Mesendoderm (in vitro differentiated cells): ENCODE results near the gene MYL12B.

Experiments used
- DNase-seq: peaks from one replicate; pipeline ENCODE4 v3.0.0; 2013
- H2AK5ac ChIP-seq: 2 replicates; pipeline ENCODE4 v1.6.1; 2013; ENCODE audit warnings: low read length, inconsistent platforms
- H2BK120ac ChIP-seq: 2 replicates; pipeline ENCODE4 v1.6.1; 2013; ENCODE audit warnings: low read depth, mild to moderate bottlenecking, low read length, moderate library complexity, mixed read lengths
- H2BK15ac ChIP-seq: replicated peaks from 2 replicates; pipeline ENCODE4 v1.6.1; 2013; ENCODE audit warnings: low read depth, mild to moderate bottlenecking, moderate library complexity
- H2BK5ac ChIP-seq: 2 replicates; pipeline ENCODE4 v1.6.1; 2013; ENCODE audit warnings: low read length, inconsistent platforms
- H3K18ac ChIP-seq: 2 replicates; pipeline ENCODE4 v1.6.1; 2013; ENCODE audit warnings: mild to moderate bottlenecking, low read length, mixed read lengths
- H3K23ac ChIP-seq: one replicate; pipeline ENCODE4 v1.6.1; 2013; ENCODE audit warnings: low read length
- H3K27ac ChIP-seq: 2 replicates; pipeline ENCODE4 v1.5.1; 2013; ENCODE audit warnings: low read depth, mild to moderate bottlenecking, inconsistent platforms, low read length, moderate library complexity
- H3K27me3 ChIP-seq: 2 replicates; pipeline ENCODE4 v1.6.1; 2013; ENCODE audit warnings: low read length, control low read depth, mild to moderate bottlenecking, inconsistent platforms; ENCODE audit not compliant: insufficient read depth, poor library complexity
- H3K36me3 ChIP-seq: 2 replicates; pipeline ENCODE4 v1.6.1; 2013; ENCODE audit warnings: low read length, inconsistent platforms; ENCODE audit not compliant: control insufficient read depth, insufficient read depth
- H3K4ac ChIP-seq: one replicate; pipeline ENCODE4 v1.6.1; 2013; ENCODE audit warnings: low read depth, mild to moderate bottlenecking, low read length, moderate library complexity
- H3K4me1 ChIP-seq: 2 replicates; pipeline ENCODE4 v1.6.1; 2013; ENCODE audit warnings: low read depth, low read length, inconsistent platforms; ENCODE audit not compliant: control insufficient read depth
- H3K4me2 ChIP-seq: 2 replicates; pipeline ENCODE4 v1.6.1; 2013; ENCODE audit warnings: low read length
- H3K4me3 ChIP-seq: 2 replicates; pipeline ENCODE4 v1.5.1; 2013; ENCODE audit warnings: mild to moderate bottlenecking, low read length
- H3K56ac ChIP-seq: one replicate; pipeline ENCODE4 v1.6.1; 2013; ENCODE audit warnings: low read length
- H3K79me1 ChIP-seq: 2 replicates; pipeline ENCODE4 v1.6.1; 2013; ENCODE audit warnings: low read length, inconsistent platforms
- H3K79me2 ChIP-seq: 2 replicates; pipeline ENCODE4 v1.6.1; 2013; ENCODE audit warnings: mild to moderate bottlenecking, low read length; ENCODE audit not compliant: control insufficient read depth, insufficient read depth
- H3K9ac ChIP-seq: 2 replicates; pipeline ENCODE4 v1.6.1; 2013; ENCODE audit warnings: low read length, inconsistent platforms
- H4K5ac ChIP-seq: one replicate; pipeline ENCODE4 v1.6.1; 2013; ENCODE audit warnings: low read length
- H4K8ac ChIP-seq: one replicate; pipeline ENCODE4 v1.6.1; 2013; ENCODE audit warnings: low read depth, mild to moderate bottlenecking, control low read depth, low read length, moderate library complexity
- WGBS: extraction: QIAGEN DNeasy Blood & Tissue Kit; methylation state at CpG from one replicate; pipeline ENCODE4 v1.1.7; 2013; ENCODE audit warnings: low lambda C conversion rate, missing lambda C conversion rate; ENCODE audit not compliant: insufficient coverage; ENCODE audit errors: extremely low coverage; 5-methylcytosine and 5-hydroxymethylcytosine counted together

MYL12B gene

GRCh38 chr18:3221496-3221895 is 40.4 kb upstream of the MYL12B start:
- no CpG with 5 or more reads among the region's 6 CpGs for WGBS
- H3K27me3 ChIP-seq: no peaks in the 10 kb centered on the region
- H2BK120ac ChIP-seq: no peak overlapping the region
- no peak overlapping the region for H3K4ac ChIP-seq
- H4K5ac ChIP-seq: no peak overlapping the region
- H3K9ac ChIP-seq: no peak overlapping the region
- H4K8ac ChIP-seq: no peak overlapping the region
- H2BK5ac ChIP-seq: no peak overlapping the region
- no peaks in the 10 kb centered on the region for H3K36me3 ChIP-seq
- DNase-seq: no peak
- H3K4me1 ChIP-seq: no peaks in the 10 kb centered on the region
- no peak overlapping the region for H3K4me2 ChIP-seq
- no peak overlapping the region for H2BK15ac ChIP-seq
- no peak overlapping the region for H2AK5ac ChIP-seq
- H3K79me1 ChIP-seq: no peaks in the 10 kb centered on the region
- H3K4me3 ChIP-seq: no peak overlapping the region
- no peak overlapping the region for H3K18ac ChIP-seq
- no peak overlapping the region for H3K23ac ChIP-seq
- no peak overlapping the region for H3K56ac ChIP-seq
- H3K27ac ChIP-seq: no peak overlapping the region
- H3K79me2 ChIP-seq: no peaks in the 10 kb centered on the region

- H3K36me3 ChIP-seq: no peaks in the 10 kb centered on the region
Observed at GRCh38 chr18:3223356-3223755, 38.6 kb upstream of the MYL12B start.

GRCh38 chr18:3224223-3224622 is 37.7 kb upstream of the MYL12B start:
- no peak overlapping the region for H3K18ac ChIP-seq
- H3K4me2 ChIP-seq: no peak overlapping the region
- no peaks in the 10 kb centered on the region for H3K79me2 ChIP-seq
- no peak overlapping the region for H4K5ac ChIP-seq
- no peak overlapping the region for H3K23ac ChIP-seq
- no peaks in the 10 kb centered on the region for H3K79me1 ChIP-seq
- no peak overlapping the region for H2BK120ac ChIP-seq
- H3K4ac ChIP-seq: no peak overlapping the region
- no peaks in the 10 kb centered on the region for H3K36me3 ChIP-seq
- DNase-seq: no peak
- no peak overlapping the region for H3K56ac ChIP-seq
- no CpG with 5 or more reads among the region's 3 CpGs for WGBS
- H3K27me3 ChIP-seq: no peaks in the 10 kb centered on the region
- no peak overlapping the region for H4K8ac ChIP-seq
- H3K27ac ChIP-seq: no peak overlapping the region
- no peak overlapping the region for H2AK5ac ChIP-seq
- H2BK15ac ChIP-seq: no peak overlapping the region
- H2BK5ac ChIP-seq: no peak overlapping the region
- no peak overlapping the region for H3K9ac ChIP-seq
- no peaks in the 10 kb centered on the region for H3K4me1 ChIP-seq
- H3K4me3 ChIP-seq: no peak overlapping the region

More at GRCh38 chr18:3223356-3223755, 38.6 kb upstream of the MYL12B start:
- no peak overlapping the region for H3K18ac ChIP-seq
- no peaks in the 10 kb centered on the region for H3K4me1 ChIP-seq
- no peak overlapping the region for H3K4me3 ChIP-seq
- H3K4me2 ChIP-seq: no peak overlapping the region
- no peak overlapping the region for H3K56ac ChIP-seq
- WGBS: no CpG with 5 or more reads among the region's 1 CpG
- H2BK5ac ChIP-seq: no peak overlapping the region
- H3K23ac ChIP-seq: no peak overlapping the region
- DNase-seq: no peak
- no peak overlapping the region for H4K8ac ChIP-seq
- no peak overlapping the region for H3K27ac ChIP-seq
- H4K5ac ChIP-seq: no peak overlapping the region
- H3K27me3 ChIP-seq: no peaks in the 10 kb centered on the region
- no peaks in the 10 kb centered on the region for H3K79me1 ChIP-seq
- no peaks in the 10 kb centered on the region for H3K79me2 ChIP-seq
- H3K4ac ChIP-seq: no peak overlapping the region
- H2AK5ac ChIP-seq: no peak overlapping the region
- no peak overlapping the region for H2BK15ac ChIP-seq
- no peak overlapping the region for H3K9ac ChIP-seq
- H2BK120ac ChIP-seq: no peak overlapping the region

GRCh38 chr18:3225588-3225987 is 36.3 kb upstream of the MYL12B start:
- H3K23ac ChIP-seq: no peak overlapping the region
- no peaks in the 10 kb centered on the region for H3K36me3 ChIP-seq
- no CpG with 5 or more reads among the region's 3 CpGs for WGBS
- no peak overlapping the region for H4K8ac ChIP-seq
- H2BK120ac ChIP-seq: no peak overlapping the region
- no peaks in the 10 kb centered on the region for H3K79me2 ChIP-seq
- no peaks in the 10 kb centered on the region for H3K79me1 ChIP-seq
- H3K4me3 ChIP-seq: no peak overlapping the region
- H3K27ac ChIP-seq: no peak overlapping the region
- H3K56ac ChIP-seq: no peak overlapping the region
- H2BK5ac ChIP-seq: no peak overlapping the region
- no peak overlapping the region for H3K4me2 ChIP-seq
- no peak overlapping the region for H3K18ac ChIP-seq
- H3K9ac ChIP-seq: no peak overlapping the region
- DNase-seq: no peak
- no peak overlapping the region for H2AK5ac ChIP-seq
- H2BK15ac ChIP-seq: no peak overlapping the region
- no peaks in the 10 kb centered on the region for H3K4me1 ChIP-seq
- no peak overlapping the region for H4K5ac ChIP-seq
- H3K4ac ChIP-seq: no peak overlapping the region
- H3K27me3 ChIP-seq: no peaks in the 10 kb centered on the region

- H3K4me3 ChIP-seq: no peak overlapping the region
- H2BK120ac ChIP-seq: no peak overlapping the region
- H2BK15ac ChIP-seq: no peak overlapping the region
- H3K18ac ChIP-seq: no peak overlapping the region
- H3K79me2 ChIP-seq: no peaks in the 10 kb centered on the region
- no peaks in the 10 kb centered on the region for H3K4me1 ChIP-seq
- no peaks in the 10 kb centered on the region for H3K27me3 ChIP-seq
- H3K56ac ChIP-seq: no peak overlapping the region
- no peak overlapping the region for H4K5ac ChIP-seq
- DNase-seq: no peak
- no peak overlapping the region for H3K4ac ChIP-seq
- H3K23ac ChIP-seq: no peak overlapping the region
- WGBS: no CpG with 5 or more reads among the region's 6 CpGs
- H2BK5ac ChIP-seq: no peak overlapping the region
- H3K36me3 ChIP-seq: no peaks in the 10 kb centered on the region
- no peak overlapping the region for H3K9ac ChIP-seq
- no peaks in the 10 kb centered on the region for H3K79me1 ChIP-seq
- H3K4me2 ChIP-seq: no peak overlapping the region
- no peak overlapping the region for H4K8ac ChIP-seq
- H2AK5ac ChIP-seq: no peak overlapping the region
- no peak overlapping the region for H3K27ac ChIP-seq
Observed at GRCh38 chr18:3226048-3226447, 35.9 kb upstream of the MYL12B start.
